Fibroblast of pulmonary artery (primary cell): ENCODE measurements around the gene TRRAP.
A peak's percentile ranks its signal among the peaks of the same experiment; 100 is the strongest.

Experiments
- DNase-seq: peaks from one replicate; pipeline ENCODE4 v3.0.0-alpha.2; 2010; ENCODE audit warnings: low read depth
- H3K4me3 ChIP-seq: replicated peaks from 2 replicates; pipeline ENCODE4 v1.5.1; 2011; ENCODE audit warnings: low read depth, mild to moderate bottlenecking, control low read depth, low read length, moderate library complexity
- CTCF ChIP-seq: IDR thresholded peaks from 2 replicates; pipeline ENCODE4 v1.5.1; 2011; ENCODE audit warnings: mild to moderate bottlenecking, control low read depth, low read length, inconsistent platforms; ENCODE audit errors: missing control alignments

TRRAP gene

GRCh38 chr7:98878365-98879197 is at the start of gene TRRAP:
TRRAP (plus strand) TSS chr7:98878532; CDS start chr7:98881151, 2,619 bp downstream.
- DNase-seq: peak; percentile 72
- TF ChIP-seq CTCF: peak; percentile 38
- peak within 1 kb of the TSS; percentile 94 for H3K4me3 ChIP-seq

GRCh38 chr7:98830972-98831548 is 47.3 kb upstream of the TRRAP start:
- DNase-seq: no peak
- no peak overlapping the region for H3K4me3 ChIP-seq
- TF ChIP-seq CTCF: no peak

- peak; percentile 50 for TF ChIP-seq CTCF
- H3K4me3 ChIP-seq: no peak overlapping the region
- peak; percentile 33 for DNase-seq
Measured at GRCh38 chr7:98831641-98832221, 46.6 kb upstream of the TRRAP start.

- DNase-seq: no peak
- H3K4me3 ChIP-seq: no peak overlapping the region
- no peak for TF ChIP-seq CTCF
Measured at GRCh38 chr7:98833022-98833421, 45.3 kb upstream of the TRRAP start.

- no peak for TF ChIP-seq CTCF
- DNase-seq: no peak
Measured at GRCh38 chr7:98834949-98835348, 43.4 kb upstream of the TRRAP start.

GRCh38 chr7:98836811-98837629 is 41.3 kb upstream of the TRRAP start:
- no peak overlapping the region for H3K4me3 ChIP-seq
- peak; percentile 59 for TF ChIP-seq CTCF
- DNase-seq: peak; percentile 21

More at GRCh38 chr7:98834949-98835348, 43.4 kb upstream of the TRRAP start:
- H3K4me3 ChIP-seq: no peak overlapping the region
